ENCODE measurements around the gene EXOSC7.
"Not testable (repeated sequence)": the region's sequence is repeated elsewhere in the genome, so short reads cannot be mapped to it uniquely, and the experiment has no call there.

Gene EXOSC7

DNA sequence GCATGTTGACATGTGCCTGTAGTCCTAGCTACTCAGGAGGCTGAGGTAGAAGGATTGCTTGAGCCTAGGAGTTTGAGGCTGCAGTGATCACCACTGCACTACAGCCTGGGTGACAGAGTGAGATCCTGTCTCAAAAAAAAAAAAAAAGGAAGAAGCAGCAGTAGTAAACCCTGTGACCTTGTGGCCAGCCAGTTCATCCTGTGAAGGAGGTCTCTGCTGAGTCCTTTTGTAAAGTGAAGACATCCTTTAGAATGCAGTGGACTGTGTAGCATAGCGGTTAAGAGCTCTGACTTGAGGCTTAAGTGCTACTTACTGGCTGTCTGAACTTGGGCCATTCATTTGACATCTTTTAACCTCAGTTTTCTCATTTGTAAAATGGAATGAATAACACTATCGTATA, 8.3 kb downstream of the EXOSC7 start:
- H3K4me3 ChIP-seq (ENCODE audit: low read depth, low read length): no peak overlapping the region
- TF ChIP-seq, protein P1, sequence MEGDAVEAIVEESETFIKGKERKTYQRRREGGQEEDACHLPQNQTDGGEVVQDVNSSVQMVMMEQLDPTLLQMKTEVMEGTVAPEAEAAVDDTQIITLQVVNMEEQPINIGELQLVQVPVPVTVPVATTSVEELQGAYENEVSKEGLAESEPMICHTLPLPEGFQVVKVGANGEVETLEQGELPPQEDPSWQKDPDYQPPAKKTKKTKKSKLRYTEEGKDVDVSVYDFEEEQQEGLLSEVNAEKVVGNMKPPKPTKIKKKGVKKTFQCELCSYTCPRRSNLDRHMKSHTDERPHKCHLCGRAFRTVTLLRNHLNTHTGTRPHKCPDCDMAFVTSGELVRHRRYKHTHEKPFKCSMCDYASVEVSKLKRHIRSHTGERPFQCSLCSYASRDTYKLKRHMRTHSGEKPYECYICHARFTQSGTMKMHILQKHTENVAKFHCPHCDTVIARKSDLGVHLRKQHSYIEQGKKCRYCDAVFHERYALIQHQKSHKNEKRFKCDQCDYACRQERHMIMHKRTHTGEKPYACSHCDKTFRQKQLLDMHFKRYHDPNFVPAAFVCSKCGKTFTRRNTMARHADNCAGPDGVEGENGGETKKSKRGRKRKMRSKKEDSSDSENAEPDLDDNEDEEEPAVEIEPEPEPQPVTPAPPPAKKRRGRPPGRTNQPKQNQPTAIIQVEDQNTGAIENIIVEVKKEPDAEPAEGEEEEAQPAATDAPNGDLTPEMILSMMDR (IDR thresholded peaks at IDR 0.05; ENCODE audit: low read depth, low read length): no peak

DNA sequence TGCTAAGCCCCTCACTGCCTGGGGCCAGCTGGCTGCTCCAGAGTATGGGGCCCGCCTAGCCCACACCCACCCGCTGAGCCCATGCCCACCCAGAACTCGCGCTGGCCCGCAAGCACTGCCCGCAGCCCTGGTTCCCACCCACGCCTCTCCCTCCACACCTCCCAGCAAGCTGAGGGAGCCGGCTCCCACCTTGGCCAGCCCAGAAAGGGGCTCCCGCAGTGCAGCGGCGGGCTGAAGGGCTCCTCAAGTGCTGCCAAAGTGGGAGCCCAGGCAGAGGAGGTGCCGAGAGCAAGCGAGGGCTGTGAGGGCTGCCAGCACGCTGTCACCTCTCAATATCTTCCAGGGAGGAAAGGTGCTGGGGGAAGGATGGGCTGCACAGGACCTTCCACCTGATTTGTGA, 10.3 kb downstream of the EXOSC7 start:
- not testable (repeated sequence) for H3K4me3 ChIP-seq (ENCODE audit: low read depth, low read length)

DNA sequence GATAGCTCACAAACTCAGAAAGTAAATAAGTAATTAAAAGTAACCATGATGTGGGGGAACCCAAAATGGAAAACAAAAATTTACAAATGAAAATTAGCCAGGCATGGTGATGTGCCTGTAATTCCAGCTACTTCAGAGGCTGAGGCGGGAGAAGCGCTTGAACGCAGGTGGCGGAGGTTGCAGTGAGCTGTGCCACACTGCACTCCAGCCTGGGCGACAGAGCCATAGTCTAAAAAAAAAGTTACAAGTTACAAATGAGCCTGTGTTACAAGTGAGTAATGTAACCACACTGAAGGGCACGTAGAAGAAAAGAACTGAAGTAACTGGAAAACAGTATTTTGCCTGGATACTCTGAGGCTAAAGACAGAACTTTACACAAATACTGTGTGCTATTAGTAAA, 11.3 kb downstream of the EXOSC7 start:
- H3K4me3 ChIP-seq (ENCODE audit: low read depth, low read length): no peak overlapping the region
- TF ChIP-seq, protein P1 (IDR thresholded peaks at IDR 0.05; ENCODE audit: low read depth, low read length): no peak

DNA sequence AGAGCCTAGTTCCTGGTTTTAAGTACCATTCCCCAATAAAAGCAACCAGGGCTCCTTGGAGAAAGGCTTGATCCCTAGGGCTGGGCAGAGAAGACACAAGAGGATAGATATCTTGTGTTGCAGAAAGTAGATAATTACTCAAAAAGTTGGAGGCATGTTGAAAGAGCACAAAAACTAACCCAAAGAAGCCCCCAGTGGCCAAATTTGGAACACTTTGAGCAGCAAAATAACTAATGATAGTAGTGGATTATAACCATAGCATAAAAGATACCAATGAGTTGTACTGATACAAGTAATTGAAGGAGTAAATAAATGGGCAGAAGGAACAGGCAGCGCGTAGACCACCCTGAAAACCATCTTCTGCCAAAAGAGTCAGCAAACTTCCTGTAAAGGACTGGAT, 12.0 kb downstream of the EXOSC7 start:
- TF ChIP-seq, protein P1 (IDR thresholded peaks at IDR 0.05; ENCODE audit: low read depth, low read length): no peak

DNA sequence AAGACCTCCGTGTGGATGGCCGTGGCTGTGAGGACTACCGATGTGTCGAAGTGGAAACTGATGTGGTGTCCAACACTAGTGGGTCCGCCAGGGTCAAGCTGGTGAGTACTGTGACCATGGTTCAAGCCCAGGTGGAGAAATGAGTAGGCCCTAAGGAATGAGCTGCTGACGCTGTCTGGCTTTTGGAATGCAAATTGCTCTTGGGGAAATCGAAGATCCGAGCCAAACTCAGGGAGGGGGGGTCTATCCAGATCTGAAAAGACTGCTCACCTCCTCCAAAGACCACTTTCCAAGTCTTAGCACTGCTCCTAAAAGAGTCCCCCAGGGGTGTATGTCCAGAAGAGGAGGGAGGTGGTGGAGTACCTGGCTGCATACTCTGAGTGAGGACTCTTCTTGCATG, 13.1 kb downstream of the EXOSC7 start:
- TF ChIP-seq, protein P1 (IDR thresholded peaks at IDR 0.05; ENCODE audit: low read depth, low read length): no peak
- no peak overlapping the region for H3K4me3 ChIP-seq (ENCODE audit: low read depth, low read length)

More for the DNA sequence above, 12.0 kb downstream of the EXOSC7 start:
- no peak overlapping the region for H3K4me3 ChIP-seq (ENCODE audit: low read depth, low read length)

DNA sequence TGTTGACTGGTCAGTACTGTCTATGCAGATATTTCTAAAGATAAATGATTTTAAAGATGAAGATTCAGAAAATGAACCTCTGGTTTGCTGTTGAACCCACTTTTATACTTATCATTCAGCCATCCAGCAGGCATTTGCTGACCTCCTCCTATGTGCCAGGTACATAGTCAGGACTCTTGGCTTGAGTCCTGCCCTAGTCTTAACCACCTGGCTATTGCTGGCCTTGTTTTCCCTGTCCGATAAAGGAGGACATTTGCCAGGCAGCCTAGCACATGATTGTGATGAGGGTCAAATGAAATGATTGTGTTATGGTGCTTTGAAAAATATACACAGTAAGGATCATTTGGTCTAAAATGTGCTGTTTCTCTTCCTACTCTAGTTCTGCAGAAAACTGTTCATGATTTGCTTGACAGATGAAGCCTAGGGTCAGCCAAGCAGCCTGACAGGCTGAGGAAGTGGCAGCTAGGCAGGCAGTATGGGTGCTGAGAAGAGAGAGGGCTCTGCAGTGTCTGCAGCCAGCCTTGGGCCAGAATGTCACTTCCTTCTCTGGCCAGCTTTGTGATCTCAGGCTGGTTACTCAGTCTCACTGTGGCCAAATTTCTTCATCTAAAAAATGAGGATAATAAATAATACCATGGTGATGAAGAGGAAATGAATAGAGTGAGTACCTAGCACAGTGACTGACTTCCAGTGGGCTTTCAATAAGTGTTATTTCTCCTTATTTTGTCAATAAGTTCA, 13.8 kb downstream of the EXOSC7 start:
- TF ChIP-seq, protein P1 (IDR thresholded peaks at IDR 0.05; ENCODE audit: low read depth, low read length): no peak
- no peak overlapping the region for H3K4me3 ChIP-seq (ENCODE audit: low read depth, low read length)

DNA sequence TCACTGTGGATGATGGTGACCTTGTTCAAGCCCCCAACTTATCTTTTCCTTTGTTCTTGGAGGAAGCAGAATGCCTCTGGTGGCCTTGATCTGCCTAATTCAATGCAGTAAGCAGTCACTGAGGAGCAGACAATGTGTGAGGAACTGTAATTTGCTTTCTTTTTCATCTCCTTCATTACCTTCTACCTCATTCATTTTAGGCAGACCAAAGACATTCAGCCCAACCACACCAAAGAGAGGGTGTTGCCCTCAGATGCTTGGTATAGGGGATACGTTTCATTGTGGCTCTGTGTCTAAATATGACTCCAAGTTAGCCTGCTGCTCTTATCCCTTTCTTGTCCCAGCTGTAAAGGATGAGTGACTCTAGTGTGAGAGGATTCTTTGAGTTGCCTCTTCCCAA, 15.3 kb downstream of the EXOSC7 start:
- TF ChIP-seq, protein P1 (IDR thresholded peaks at IDR 0.05; ENCODE audit: low read depth, low read length): no peak
- H3K4me3 ChIP-seq (ENCODE audit: low read depth, low read length): no peak overlapping the region

Data from WI38 (cell line).